ENCODE measurements around the gene APOBR. TPM values are rescaled to one million over a fixed set of nuclear protein-coding genes. Genes with fewer than 3 reads are reported as not detected.
"Not testable (repeated sequence)": the region's sequence is repeated elsewhere in the genome, so short reads cannot be mapped to it uniquely, and the experiment has no call there.

Gene APOBR
- total and polyA plus RNA-seq, 2 experiments from 2014 or later: 0.13 to 0.22 TPM

GRCh38 chr16:28526201-28527099 lies 32.0 kb downstream of the APOBR start:
- H3K36me3 ChIP-seq (replicated peaks; ENCODE audit: insufficient read depth, low read depth): no peaks in the 10 kb centered on the region
- H3K9me2 ChIP-seq (replicated peaks; ENCODE audit: insufficient read depth): no peaks in the 10 kb centered on the region
- no peaks in the 10 kb centered on the region for H3K79me2 ChIP-seq
- no peaks in the 10 kb centered on the region for H3K27me3 ChIP-seq
- H2AFZ ChIP-seq: no peak overlapping the region
- WGBS (ENCODE audit: low lambda C conversion rate, missing lambda C conversion rate): 75% methylated on average over 11 of the region's 11 CpGs
- TF ChIP-seq EZH2phosphoT487 (IDR thresholded peaks at IDR 0.05; ENCODE audit: low read depth, severe bottlenecking, unreplicated experiment) (no peak), EZH2 (IDR thresholded peaks at IDR 0.05; ENCODE audit: borderline replicate concordance) (no peak), CTCF (IDR thresholded peaks at IDR 0.05; ENCODE audit: poor library complexity) (no peak)
- H3K4me1 ChIP-seq (ENCODE audit: insufficient read depth): peaks cover 6% of the 10 kb centered on the region
- H3K4me3 ChIP-seq: no peak overlapping the region
- peak overlapping the region; percentile 9 for H3K4me2 ChIP-seq
- peak overlapping the region; percentile 87 for H3K27ac ChIP-seq
- H4K20me1 ChIP-seq (ENCODE audit: insufficient read depth, poor library complexity, severe bottlenecking): no peaks in the 10 kb centered on the region
- H3K9me3 ChIP-seq (ENCODE audit: low read depth): no peaks in the 10 kb centered on the region
- peak; percentile 70 for DNase-seq (ENCODE audit: low spot score)

- not testable (repeated sequence) for H4K20me1 ChIP-seq (ENCODE audit: insufficient read depth, poor library complexity, severe bottlenecking); H3K4me1 ChIP-seq (ENCODE audit: insufficient read depth)
- WGBS (ENCODE audit: low lambda C conversion rate, missing lambda C conversion rate): 95% methylated on average over 7 of the region's 7 CpGs
Observed at GRCh38 chr16:28527100-28527785, 32.8 kb downstream of the APOBR start.

GRCh38 chr16:28527985-28528384 lies 33.5 kb downstream of the APOBR start:
- Histone ChIP-seq H4K20me1 (ENCODE audit: insufficient read depth, poor library complexity, severe bottlenecking) (no peaks in the 10 kb centered on the region), H3K79me2 (no peaks in the 10 kb centered on the region), H2AFZ (no peak overlapping the region), H3K4me3 (no peak overlapping the region), H3K9me3 (ENCODE audit: low read depth) (no peaks in the 10 kb centered on the region), H3K36me3 (replicated peaks; ENCODE audit: insufficient read depth, low read depth) (no peaks in the 10 kb centered on the region), H3K9me2 (replicated peaks; ENCODE audit: insufficient read depth) (no peaks in the 10 kb centered on the region), H3K4me2 (no peak overlapping the region), H3K27ac (peak overlapping the region; percentile 87), H3K4me1 (ENCODE audit: insufficient read depth) (peaks cover 6% of the 10 kb centered on the region), H3K27me3 (no peaks in the 10 kb centered on the region)
- 89% methylated on average over 5 of the region's 5 CpGs for WGBS (ENCODE audit: low lambda C conversion rate, missing lambda C conversion rate)
- TF ChIP-seq EZH2 (IDR thresholded peaks at IDR 0.05; ENCODE audit: borderline replicate concordance) (no peak), EZH2phosphoT487 (IDR thresholded peaks at IDR 0.05; ENCODE audit: low read depth, severe bottlenecking, unreplicated experiment) (no peak), CTCF (IDR thresholded peaks at IDR 0.05; ENCODE audit: poor library complexity) (no peak)
- no peak for DNase-seq (ENCODE audit: low spot score)

More at GRCh38 chr16:28527100-28527785, 32.8 kb downstream of the APOBR start:
- H2AFZ ChIP-seq; H3K4me2 ChIP-seq; H3K9me2 ChIP-seq (replicated peaks; ENCODE audit: insufficient read depth); H3K79me2 ChIP-seq; H3K36me3 ChIP-seq (replicated peaks; ENCODE audit: insufficient read depth, low read depth); H3K27me3 ChIP-seq; H3K4me3 ChIP-seq; DNase-seq (ENCODE audit: low spot score); H3K9me3 ChIP-seq (ENCODE audit: low read depth): not testable (repeated sequence)
- H3K27ac ChIP-seq: peak overlapping the region; percentile 87

- Histone ChIP-seq H4K20me1 (ENCODE audit: insufficient read depth, poor library complexity, severe bottlenecking) (no peaks in the 10 kb centered on the region), H3K79me2 (no peaks in the 10 kb centered on the region), H3K27ac (peak overlapping the region; percentile 87), H3K4me2 (no peak overlapping the region), H3K4me1 (ENCODE audit: insufficient read depth) (peaks cover 6% of the 10 kb centered on the region), H3K4me3 (no peak overlapping the region), H3K36me3 (replicated peaks; ENCODE audit: insufficient read depth, low read depth) (no peaks in the 10 kb centered on the region), H3K9me2 (replicated peaks; ENCODE audit: insufficient read depth) (no peaks in the 10 kb centered on the region), H3K9me3 (ENCODE audit: low read depth) (no peaks in the 10 kb centered on the region), H2AFZ (no peak overlapping the region), H3K27me3 (no peaks in the 10 kb centered on the region)
- 65% methylated on average over 5 of the region's 5 CpGs for WGBS (ENCODE audit: low lambda C conversion rate, missing lambda C conversion rate)
- no peak for TF ChIP-seq EZH2 (IDR thresholded peaks at IDR 0.05; ENCODE audit: borderline replicate concordance)
- TF ChIP-seq CTCF (IDR thresholded peaks at IDR 0.05; ENCODE audit: poor library complexity): no peak
- TF ChIP-seq EZH2phosphoT487 (IDR thresholded peaks at IDR 0.05; ENCODE audit: low read depth, severe bottlenecking, unreplicated experiment): no peak
- DNase-seq (ENCODE audit: low spot score): peak; percentile 52
Observed at GRCh38 chr16:28528463-28528867, 34.0 kb downstream of the APOBR start.
